ENCODE measurements around the gene PRKCB.

GRCh38 chr16:23848958-23849357 lies 13.2 kb downstream of the PRKCB start:
- no peak for TF ChIP-seq CTCF (IDR thresholded peaks at IDR 0.05)
- TF ChIP-seq POLR2A (IDR thresholded peaks at IDR 0.05): no peak
